HG03280 (cell line): Measurements from ENCODE around the gene RXRB.
A peak's percentile ranks its signal among the peaks of the same experiment; 100 is the strongest.

Experiments
- ATAC-seq: cut with Tn5 transposase; IDR thresholded peaks from one replicate; pipeline ENCODE4 v1.9.1; 2021; ENCODE audit warnings: mild to moderate bottlenecking, moderate library complexity; ENCODE audit not compliant: unreplicated experiment

Gene RXRB

DNA sequence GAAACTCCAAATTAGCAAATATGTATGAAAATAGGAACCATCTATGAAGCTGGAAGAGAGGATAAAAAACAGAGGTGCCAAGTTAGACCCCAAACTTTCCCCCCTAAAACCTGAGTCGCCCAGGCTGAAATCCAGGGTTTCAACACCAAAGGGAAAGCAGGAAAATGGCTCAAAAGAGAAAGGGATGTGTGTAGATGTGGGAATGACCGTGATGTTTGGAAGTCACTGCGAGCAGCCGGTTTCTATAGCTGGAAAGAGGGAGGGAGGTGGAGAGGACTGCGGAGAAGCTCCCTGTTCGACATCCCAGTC is 12.3 kb upstream of the RXRB start:
- no peak for ATAC-seq

DNA sequence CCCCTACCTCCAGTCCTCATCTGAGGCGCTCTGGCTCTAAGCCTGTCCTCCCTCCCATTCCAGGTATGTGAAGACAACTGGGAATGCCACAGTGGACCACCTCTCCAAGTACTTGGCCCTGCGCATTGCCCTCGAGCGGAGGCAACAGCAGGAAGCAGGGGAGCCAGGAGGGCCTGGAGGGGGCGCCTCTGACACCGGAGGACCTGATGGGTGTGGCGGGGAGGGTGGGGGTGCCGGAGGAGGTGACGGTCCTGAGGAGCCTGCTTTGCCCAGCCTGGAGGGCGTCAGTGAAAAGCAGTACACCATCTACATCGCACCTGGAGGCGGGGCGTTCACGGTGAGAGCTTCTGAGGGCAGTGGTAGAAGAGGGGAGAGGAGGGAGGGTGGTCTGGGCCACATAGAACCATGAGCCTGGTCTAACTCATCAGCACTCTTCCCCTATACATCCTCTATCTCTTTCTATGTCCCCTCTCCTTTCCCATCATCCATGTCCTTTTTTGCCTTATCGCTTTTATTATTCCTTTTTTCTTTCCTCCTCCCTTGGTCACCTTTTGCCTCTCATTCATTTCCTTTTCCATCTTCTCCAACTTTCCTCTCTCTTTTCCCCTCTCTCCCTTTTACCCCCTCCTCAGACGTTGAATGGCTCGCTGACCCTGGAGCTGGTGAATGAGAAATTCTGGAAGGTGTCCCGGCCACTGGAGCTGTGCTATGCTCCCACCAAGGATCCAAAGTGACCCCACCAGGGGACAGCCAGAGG is 11.4 kb upstream of the RXRB start:
- ATAC-seq: no peak

- ATAC-seq: no peak
These were observed 10.7 kb upstream of the RXRB start for GRCh38 chr6:33211136-33211535.

- no peak for ATAC-seq
These were observed 9.4 kb upstream of the RXRB start for GRCh38 chr6:33209856-33210255.

DNA sequence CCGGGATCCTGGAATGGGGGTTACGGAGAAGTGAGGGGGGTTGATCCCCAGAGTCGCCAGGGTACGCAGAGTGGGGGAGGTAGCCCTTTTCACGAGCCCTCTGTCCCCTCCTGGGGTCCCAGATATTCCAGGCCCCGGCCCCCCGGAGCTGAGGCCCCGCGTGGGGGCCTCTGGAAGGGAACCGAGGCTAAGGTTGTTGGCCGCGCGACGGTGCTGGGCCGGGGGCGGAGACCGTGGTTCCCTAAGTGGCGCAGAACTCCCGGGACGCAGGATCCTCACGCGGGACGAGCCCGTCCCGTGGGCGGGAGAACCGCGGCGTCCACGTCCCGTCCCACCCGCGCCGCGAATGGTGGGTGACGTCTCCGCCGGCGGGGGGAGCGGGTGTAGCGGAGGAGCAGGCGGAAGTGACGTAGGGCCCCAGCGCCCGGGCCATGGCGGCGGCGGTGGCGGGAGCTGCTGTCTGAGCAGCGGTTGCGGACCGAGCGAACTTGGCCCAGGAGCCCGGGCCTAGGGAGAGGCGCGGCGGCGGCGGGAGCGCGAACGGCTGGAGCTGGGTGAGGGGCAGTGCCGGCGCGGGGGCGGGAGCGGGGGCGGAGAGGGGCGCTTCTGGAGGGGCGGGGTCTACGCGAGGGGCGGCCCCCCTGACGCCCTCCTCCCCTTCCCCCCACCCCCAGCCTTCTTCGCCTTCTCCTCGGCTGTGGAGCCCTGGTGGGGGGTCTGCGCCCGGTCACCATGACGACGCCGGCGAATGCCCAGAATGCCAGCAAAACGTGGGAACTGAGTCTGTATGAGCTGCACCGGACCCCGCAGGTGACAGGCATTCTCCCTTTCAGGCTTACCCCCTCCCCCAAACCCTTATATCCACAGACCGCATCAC is 7.9 kb upstream of the RXRB start, which contains the start of gene RING1:
Gene RING1 (plus strand): TSS at position 410 of the 877 bp plus-strand sequence. CDS start 323 bp downstream, at position 733.
- no peak for ATAC-seq

GRCh38 chr6:33207552-33208090 is 7.2 kb upstream of the RXRB start:
- ATAC-seq: no peak

GRCh38 chr6:33206864-33207551 is 6.5 kb upstream of the RXRB start:
- no peak for ATAC-seq

- no peak for ATAC-seq
These were observed 5.8 kb upstream of the RXRB start for GRCh38 chr6:33206027-33206863.

DNA sequence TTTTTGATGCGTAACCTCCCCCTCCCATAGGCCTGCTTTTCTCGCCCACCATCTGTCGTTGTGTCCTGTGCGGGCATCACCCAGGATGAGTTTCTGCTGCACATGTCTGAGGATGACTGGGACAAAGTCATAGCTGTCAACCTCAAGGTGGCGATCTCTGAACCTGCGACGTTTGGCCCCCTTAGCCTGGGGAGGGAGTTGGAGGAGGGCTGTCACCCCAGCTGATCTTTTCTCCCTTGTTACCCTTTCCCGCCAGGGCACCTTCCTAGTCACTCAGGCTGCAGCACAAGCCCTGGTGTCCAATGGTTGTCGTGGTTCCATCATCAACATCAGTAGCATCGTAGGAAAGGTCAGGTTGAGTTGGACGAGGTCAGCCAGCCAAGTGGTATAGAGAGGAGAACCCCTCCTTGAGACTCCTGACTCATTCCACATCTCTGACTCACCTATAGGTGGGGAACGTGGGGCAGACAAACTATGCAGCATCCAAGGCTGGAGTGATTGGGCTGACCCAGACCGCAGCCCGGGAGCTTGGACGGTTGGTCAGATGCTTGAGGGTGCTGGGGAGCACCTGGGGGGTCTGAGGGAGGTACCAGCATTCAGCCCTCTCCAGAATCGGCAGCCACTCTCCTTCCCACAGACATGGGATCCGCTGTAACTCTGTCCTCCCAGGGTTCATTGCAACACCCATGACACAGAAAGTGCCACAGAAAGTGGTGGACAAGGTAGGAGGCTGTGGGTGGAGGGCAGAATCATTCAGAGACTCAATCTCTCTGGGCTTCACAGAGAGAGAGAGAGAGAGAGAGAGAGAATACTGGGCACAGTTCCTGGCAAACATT is 4.9 kb upstream of the RXRB start:
- ATAC-seq: no peak

GRCh38 chr6:33204415-33205190 is 4.1 kb upstream of the RXRB start, which contains the start of gene HSD17B8:
Gene HSD17B8 (plus strand): TSS chr6:33204655. CDS start chr6:33204669, 14 bp downstream.
- ATAC-seq: peak; percentile 50

DNA sequence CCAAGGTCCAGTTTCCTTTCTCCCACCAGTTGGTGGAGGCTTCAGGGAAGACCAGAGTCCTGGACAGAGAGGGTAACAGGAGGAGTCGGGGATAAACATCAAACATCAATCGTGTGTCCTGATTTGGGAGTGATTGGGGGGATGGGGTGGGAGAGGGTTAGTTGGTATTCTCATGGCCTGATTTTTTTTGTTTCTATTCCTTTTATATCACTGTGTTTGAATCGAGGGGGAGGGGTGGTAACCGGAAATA is 3.6 kb upstream of the RXRB start:
- ATAC-seq: no peak

- ATAC-seq: no peak
These were observed 3.1 kb upstream of the RXRB start for GRCh38 chr6:33203443-33204164.

- no peak for ATAC-seq
These were observed 2.3 kb upstream of the RXRB start for GRCh38 chr6:33202799-33203198.

GRCh38 chr6:33201935-33202334 is 1.5 kb upstream of the RXRB start:
- no peak for ATAC-seq

DNA sequence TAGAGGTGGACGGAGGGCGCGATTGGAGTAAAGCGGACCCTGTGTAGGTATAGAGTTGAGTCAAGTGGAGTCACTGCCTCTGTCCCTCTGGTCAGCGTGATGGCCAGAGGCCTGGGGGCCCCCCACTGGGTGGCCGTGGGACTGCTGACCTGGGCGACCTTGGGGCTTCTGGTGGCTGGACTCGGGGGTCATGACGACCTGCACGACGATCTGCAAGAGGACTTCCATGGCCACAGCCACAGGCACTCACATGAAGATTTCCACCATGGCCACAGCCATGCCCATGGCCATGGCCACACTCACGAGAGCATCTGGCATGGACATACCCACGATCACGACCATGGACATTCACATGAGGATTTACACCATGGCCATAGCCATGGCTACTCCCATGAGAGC is 681 bp upstream of the RXRB start:
- no peak for ATAC-seq

DNA sequence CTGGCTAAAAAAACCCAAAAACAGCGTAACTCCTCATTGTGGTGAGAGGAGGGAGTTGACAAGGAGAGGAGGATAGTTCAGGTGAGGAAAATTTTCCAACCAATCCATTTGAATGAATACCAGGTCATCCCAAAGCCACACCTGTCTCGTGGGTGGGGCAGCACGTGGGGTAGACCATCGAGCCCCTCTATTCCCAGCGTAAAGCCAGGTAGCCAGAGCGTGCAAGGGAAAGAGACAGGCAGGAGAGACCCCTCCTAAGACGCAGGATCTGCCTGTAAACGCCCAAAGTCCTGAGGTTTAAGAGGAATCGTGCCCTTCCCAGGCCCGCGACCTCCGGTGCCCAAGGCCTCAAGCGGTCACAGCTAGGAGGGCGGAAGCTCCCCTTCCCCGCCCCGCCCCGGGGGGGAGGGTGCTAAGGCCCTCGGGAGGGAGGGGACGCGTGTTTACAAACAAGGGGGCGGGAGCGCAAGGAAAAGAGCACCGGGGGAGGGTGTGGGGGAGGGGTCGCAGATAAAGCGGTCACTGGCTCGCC is 712 bp downstream of the RXRB start:
- peak; percentile 23 for ATAC-seq

DNA sequence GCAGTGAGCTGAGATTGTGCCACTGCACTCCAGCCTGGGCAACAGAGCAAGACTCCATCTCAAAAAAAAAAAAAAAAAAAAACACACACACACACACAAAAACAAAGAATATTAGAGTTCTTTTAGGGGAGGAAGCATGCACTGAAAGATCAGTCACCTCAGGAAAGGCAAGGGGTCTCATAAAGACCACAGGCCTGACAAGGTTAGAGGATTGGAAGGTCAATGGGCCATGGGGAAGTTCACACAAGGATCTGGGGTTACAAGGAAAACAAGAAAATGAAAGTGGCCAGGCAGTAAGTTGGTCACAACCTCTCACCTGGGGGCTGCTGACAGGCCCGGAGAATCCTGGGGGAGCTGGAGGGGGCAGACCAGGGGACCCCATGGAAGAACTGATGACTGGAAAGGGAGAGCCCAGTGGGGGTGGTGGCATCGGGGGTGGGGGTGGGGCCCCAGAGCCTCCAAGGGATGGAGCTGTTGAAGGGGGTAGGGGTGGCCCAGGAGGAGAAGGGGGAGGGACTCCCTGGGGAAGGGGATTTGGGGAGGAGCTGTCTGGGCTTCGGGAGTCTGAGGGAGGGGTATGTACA is 1.5 kb downstream of the RXRB start:
- ATAC-seq: no peak
